Measurements from ENCODE around the gene KLHDC4. TPM values are rescaled to one million over a fixed set of nuclear protein-coding genes. Genes with fewer than 3 reads are reported as not detected.

Gene KLHDC4
- total RNA-seq, 1 donor from 2014 or later = 29.8 TPM

DNA sequence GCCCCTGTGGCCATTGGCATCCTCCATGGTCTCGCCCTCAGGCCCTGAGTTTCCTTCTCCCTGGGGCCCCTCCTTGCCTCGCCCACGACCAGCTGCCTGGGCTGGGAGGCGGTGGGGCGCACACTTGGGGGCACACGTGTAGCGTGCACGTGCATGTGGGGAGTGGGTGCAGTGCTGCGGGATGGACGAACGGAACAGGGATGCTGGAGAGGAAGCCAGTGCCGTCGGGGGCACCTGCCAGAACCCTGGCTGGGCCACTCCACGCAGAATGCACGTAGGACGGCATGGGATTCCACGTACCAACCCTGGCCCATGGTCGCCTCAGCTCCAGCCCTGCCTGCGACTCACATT lies 80.4 kb downstream of the KLHDC4 start:
- no peak overlapping the region for H3K9ac ChIP-seq (ENCODE audit: low read length)
- H4K20me1 ChIP-seq (ENCODE audit: insufficient read depth, low read length) = no peaks in the 10 kb centered on the region
- Mint-ChIP-seq H3K27ac (ENCODE audit: unreplicated experiment) (no peak overlapping the region), H3K4me1 (ENCODE audit: low read depth, unreplicated experiment) (peaks cover 3% of the 10 kb centered on the region), H3K4me3 (ENCODE audit: unreplicated experiment) (no peak overlapping the region), H3K9me3 (ENCODE audit: unreplicated experiment) (no peaks in the 10 kb centered on the region), H3K27me3 (ENCODE audit: low read depth, unreplicated experiment) (peaks cover 4% of the 10 kb centered on the region), H3K36me3 (ENCODE audit: low read depth, unreplicated experiment) (no peaks in the 10 kb centered on the region)
- H3K79me2 ChIP-seq (ENCODE audit: insufficient read depth, low read length) = no peaks in the 10 kb centered on the region
- no peak for FAIRE-seq
- H3K9me3 ChIP-seq (ENCODE audit: insufficient read depth, low read depth, low read length) = no peaks in the 10 kb centered on the region
- H3K4me2 ChIP-seq (ENCODE audit: low read length) = no peak overlapping the region
- H3K4me1 ChIP-seq (ENCODE audit: insufficient read depth, low read length) = peaks cover 9% of the 10 kb centered on the region
- H3K27me3 ChIP-seq (ENCODE audit: insufficient read depth, low read length) = peaks cover 3% of the 10 kb centered on the region
- no peak overlapping the region for H3K4me3 ChIP-seq (ENCODE audit: insufficient read depth, low read depth, low read length)
- H3K27ac ChIP-seq (ENCODE audit: low read depth, low read length) = no peak overlapping the region
- no peak overlapping the region for H2AFZ ChIP-seq (ENCODE audit: low read depth, low read length)
- no peak for TF ChIP-seq EZH2 (IDR thresholded peaks at IDR 0.05; ENCODE audit: insufficient read depth, low read length)
- TF ChIP-seq, protein P1, sequence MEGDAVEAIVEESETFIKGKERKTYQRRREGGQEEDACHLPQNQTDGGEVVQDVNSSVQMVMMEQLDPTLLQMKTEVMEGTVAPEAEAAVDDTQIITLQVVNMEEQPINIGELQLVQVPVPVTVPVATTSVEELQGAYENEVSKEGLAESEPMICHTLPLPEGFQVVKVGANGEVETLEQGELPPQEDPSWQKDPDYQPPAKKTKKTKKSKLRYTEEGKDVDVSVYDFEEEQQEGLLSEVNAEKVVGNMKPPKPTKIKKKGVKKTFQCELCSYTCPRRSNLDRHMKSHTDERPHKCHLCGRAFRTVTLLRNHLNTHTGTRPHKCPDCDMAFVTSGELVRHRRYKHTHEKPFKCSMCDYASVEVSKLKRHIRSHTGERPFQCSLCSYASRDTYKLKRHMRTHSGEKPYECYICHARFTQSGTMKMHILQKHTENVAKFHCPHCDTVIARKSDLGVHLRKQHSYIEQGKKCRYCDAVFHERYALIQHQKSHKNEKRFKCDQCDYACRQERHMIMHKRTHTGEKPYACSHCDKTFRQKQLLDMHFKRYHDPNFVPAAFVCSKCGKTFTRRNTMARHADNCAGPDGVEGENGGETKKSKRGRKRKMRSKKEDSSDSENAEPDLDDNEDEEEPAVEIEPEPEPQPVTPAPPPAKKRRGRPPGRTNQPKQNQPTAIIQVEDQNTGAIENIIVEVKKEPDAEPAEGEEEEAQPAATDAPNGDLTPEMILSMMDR (IDR thresholded peaks at IDR 0.05; ENCODE audit: insufficient read depth, low read depth, low read length) = no peak
- no peak for DNase-seq (ENCODE audit: low read depth)
- no peaks in the 10 kb centered on the region for H3K36me3 ChIP-seq (ENCODE audit: insufficient read depth, low read length)

DNA sequence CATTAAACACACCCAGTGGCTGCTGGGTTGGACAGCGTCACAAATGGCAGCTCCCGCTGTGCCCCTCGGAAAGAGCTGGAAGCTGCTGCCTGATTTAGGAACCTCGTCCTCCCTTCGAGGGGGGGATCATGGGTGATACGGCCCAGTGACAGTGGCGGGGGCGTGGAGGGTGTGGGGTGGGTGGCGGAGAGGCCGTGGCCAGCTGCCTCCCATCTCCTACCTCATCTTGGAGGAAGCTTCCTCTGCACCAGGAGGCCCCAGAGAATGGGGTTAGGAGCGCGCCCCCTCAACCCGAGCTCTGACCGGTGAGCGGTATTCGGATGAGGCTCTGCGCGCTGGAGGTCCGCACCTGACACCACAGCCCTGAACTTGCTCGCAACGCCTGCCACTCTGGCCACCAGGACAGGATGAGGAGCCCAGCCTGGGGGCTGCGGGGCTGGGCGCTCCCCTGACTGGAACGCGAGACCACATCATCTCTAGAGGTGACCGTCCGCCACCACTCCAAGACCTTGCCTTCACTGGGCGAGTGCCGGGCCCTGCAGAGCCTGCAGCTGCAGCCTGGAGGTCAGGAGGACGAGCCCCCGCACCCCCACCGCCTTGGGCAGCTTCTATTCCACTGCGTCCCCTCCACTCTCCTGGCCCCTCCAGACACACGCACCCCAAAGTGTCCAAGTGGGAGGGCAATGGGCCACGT lies 80.9 kb downstream of the KLHDC4 start:
- Mint-ChIP-seq H3K36me3 (ENCODE audit: low read depth, unreplicated experiment) (no peaks in the 10 kb centered on the region), H3K27ac (ENCODE audit: unreplicated experiment) (no peak overlapping the region), H3K4me3 (ENCODE audit: unreplicated experiment) (no peak overlapping the region), H3K9me3 (ENCODE audit: unreplicated experiment) (no peaks in the 10 kb centered on the region), H3K27me3 (ENCODE audit: low read depth, unreplicated experiment) (peaks cover 4% of the 10 kb centered on the region), H3K4me1 (ENCODE audit: low read depth, unreplicated experiment) (peaks cover 3% of the 10 kb centered on the region)
- Histone ChIP-seq H3K36me3 (ENCODE audit: insufficient read depth, low read length) (no peaks in the 10 kb centered on the region), H3K9me3 (ENCODE audit: insufficient read depth, low read depth, low read length) (no peaks in the 10 kb centered on the region), H3K4me3 (ENCODE audit: insufficient read depth, low read depth, low read length) (no peak overlapping the region), H3K27me3 (ENCODE audit: insufficient read depth, low read length) (peaks cover 3% of the 10 kb centered on the region), H3K4me1 (ENCODE audit: insufficient read depth, low read length) (peaks cover 9% of the 10 kb centered on the region), H3K9ac (ENCODE audit: low read length) (no peak overlapping the region), H3K27ac (ENCODE audit: low read depth, low read length) (no peak overlapping the region), H2AFZ (ENCODE audit: low read depth, low read length) (no peak overlapping the region), H3K4me2 (ENCODE audit: low read length) (no peak overlapping the region), H3K79me2 (ENCODE audit: insufficient read depth, low read length) (no peaks in the 10 kb centered on the region), H4K20me1 (ENCODE audit: insufficient read depth, low read length) (no peaks in the 10 kb centered on the region)
- FAIRE-seq (no peak), DNase-seq (ENCODE audit: low read depth) (no peak)
- TF ChIP-seq, protein P1 (IDR thresholded peaks at IDR 0.05; ENCODE audit: insufficient read depth, low read depth, low read length) = no peak
- TF ChIP-seq EZH2 (IDR thresholded peaks at IDR 0.05; ENCODE audit: insufficient read depth, low read length) = no peak

DNA sequence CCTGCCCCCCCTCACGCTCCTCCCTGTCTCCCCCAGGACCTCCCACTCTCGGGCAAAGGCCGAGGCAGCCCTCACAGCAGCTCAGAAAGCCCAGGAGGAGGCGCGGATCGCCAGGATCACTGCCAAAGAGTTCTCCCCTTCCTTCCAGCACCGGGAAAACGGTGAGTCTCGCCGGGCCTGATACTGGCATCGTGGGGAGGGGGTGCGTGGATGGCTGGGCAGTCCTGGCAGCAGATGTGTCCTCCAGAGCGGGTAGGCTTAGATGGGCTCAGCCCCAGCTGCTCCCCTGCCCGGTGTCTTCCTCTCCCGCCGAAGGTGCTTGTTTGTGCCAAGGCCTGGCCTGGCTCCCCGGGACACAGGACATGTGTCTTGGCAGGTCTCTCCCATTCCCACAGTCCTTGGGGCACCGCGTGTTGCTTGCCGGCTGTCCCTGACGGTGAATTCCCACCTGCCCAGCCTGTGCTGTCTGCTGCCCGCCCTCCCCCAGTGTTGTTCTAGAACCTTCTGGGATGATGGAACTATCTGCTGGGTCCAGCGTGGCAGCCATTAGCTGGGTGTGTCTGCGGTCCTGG lies 81.6 kb downstream of the KLHDC4 start:
- no peak overlapping the region for H3K27ac Mint-ChIP-seq (ENCODE audit: unreplicated experiment)
- TF ChIP-seq EZH2 (IDR thresholded peaks at IDR 0.05; ENCODE audit: insufficient read depth, low read length) = no peak
- TF ChIP-seq, protein P1 (IDR thresholded peaks at IDR 0.05; ENCODE audit: insufficient read depth, low read depth, low read length) = no peak
- peaks cover 3% of the 10 kb centered on the region for H3K27me3 ChIP-seq (ENCODE audit: insufficient read depth, low read length)
- H3K27me3 Mint-ChIP-seq (ENCODE audit: low read depth, unreplicated experiment) = peaks cover 4% of the 10 kb centered on the region
- peaks cover 9% of the 10 kb centered on the region for H3K4me1 ChIP-seq (ENCODE audit: insufficient read depth, low read length)
- H3K36me3 ChIP-seq (ENCODE audit: insufficient read depth, low read length) = no peaks in the 10 kb centered on the region
- H2AFZ ChIP-seq (ENCODE audit: low read depth, low read length) = no peak overlapping the region
- no peak overlapping the region for H3K4me3 Mint-ChIP-seq (ENCODE audit: unreplicated experiment)
- H3K79me2 ChIP-seq (ENCODE audit: insufficient read depth, low read length) = no peaks in the 10 kb centered on the region
- H3K9me3 Mint-ChIP-seq (ENCODE audit: unreplicated experiment) = no peaks in the 10 kb centered on the region
- H3K4me2 ChIP-seq (ENCODE audit: low read length) = no peak overlapping the region
- no peak overlapping the region for H3K9ac ChIP-seq (ENCODE audit: low read length)
- no peak overlapping the region for H3K4me3 ChIP-seq (ENCODE audit: insufficient read depth, low read depth, low read length)
- DNase-seq (ENCODE audit: low read depth) (no peak), FAIRE-seq (no peak)
- peaks cover 3% of the 10 kb centered on the region for H3K4me1 Mint-ChIP-seq (ENCODE audit: low read depth, unreplicated experiment)
- H3K9me3 ChIP-seq (ENCODE audit: insufficient read depth, low read depth, low read length) = no peaks in the 10 kb centered on the region
- H3K27ac ChIP-seq (ENCODE audit: low read depth, low read length) = no peak overlapping the region
- H3K36me3 Mint-ChIP-seq (ENCODE audit: low read depth, unreplicated experiment) = no peaks in the 10 kb centered on the region
- H4K20me1 ChIP-seq (ENCODE audit: insufficient read depth, low read length) = no peaks in the 10 kb centered on the region

Data from astrocyte (in vitro differentiated cells and primary cell).